HG03342 (cell line): ENCODE data around the gene PLEKHH3.
"Not testable (repeated sequence)": the region's sequence is repeated elsewhere in the genome, so short reads cannot be mapped to it uniquely, and the experiment has no call there.

Experiments
- ATAC-seq: cut with Tn5 transposase; IDR thresholded peaks from one replicate; pipeline ENCODE4 v1.9.1; 2021; ENCODE audit warnings: mild to moderate bottlenecking, moderate library complexity; ENCODE audit not compliant: unreplicated experiment

Gene PLEKHH3

DNA sequence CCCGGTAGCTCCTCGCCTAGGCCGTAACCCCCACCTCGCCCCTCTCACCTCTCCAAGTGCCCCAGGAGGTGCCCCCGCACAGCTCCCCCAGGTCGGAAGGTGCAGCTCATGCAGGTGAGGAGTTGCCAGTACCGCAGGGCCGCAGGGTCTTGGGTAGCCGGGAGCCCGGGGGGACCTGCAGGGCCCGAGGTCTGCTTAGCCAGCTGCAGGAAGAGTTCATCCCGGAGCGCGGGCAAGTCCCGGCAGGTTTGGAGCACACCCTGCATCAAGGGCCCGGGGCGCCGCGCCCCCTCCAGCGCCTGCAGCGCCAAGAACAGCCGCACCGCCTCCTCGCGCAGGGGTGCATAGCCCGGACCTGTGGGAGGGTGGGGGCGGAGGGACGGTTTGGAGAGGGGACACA, 4.8 kb downstream of the PLEKHH3 start:
- ATAC-seq: no peak

DNA sequence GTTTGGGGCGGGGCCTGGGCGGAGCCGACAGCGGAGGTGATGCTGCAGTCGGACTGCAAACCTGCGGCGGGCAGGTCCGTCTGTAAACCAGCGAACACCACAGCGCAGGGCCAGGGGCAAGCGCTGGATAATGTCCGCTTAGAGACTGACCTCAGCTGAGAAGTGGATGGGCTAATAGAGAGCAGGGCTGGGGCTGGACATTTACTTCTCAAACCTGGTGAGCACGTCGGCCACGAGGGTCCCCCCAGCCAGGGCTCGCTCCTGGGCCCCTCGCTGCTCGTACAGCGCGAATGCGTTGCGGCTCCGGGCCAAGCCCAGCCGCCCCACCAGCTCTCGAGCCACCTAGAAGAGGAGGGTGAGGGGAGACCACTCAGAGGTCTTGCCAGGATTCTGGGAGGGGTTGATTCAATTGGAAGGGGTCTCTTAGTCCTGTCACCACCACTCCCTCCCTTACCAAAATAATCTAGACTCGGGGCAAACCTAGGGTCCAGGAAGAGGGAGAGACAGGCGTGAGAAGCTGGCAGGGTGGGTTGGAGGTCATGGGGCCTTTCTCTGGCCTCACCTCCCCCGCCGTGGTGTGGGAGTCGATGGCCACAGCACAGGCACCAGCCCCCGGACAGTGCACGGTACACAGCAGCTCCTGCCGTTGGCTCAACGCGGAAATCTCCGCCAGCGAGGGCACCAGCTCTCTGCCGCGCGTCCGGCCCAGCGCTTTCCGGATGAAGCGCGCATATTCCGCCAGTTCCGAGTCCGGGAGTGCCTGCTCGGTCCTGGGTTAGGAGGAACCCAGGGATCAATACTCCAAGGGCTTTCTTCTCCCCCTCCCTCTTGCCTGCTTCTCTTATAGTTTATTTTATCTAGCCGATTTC, 5.8 kb downstream of the PLEKHH3 start:
- ATAC-seq: no peak

DNA sequence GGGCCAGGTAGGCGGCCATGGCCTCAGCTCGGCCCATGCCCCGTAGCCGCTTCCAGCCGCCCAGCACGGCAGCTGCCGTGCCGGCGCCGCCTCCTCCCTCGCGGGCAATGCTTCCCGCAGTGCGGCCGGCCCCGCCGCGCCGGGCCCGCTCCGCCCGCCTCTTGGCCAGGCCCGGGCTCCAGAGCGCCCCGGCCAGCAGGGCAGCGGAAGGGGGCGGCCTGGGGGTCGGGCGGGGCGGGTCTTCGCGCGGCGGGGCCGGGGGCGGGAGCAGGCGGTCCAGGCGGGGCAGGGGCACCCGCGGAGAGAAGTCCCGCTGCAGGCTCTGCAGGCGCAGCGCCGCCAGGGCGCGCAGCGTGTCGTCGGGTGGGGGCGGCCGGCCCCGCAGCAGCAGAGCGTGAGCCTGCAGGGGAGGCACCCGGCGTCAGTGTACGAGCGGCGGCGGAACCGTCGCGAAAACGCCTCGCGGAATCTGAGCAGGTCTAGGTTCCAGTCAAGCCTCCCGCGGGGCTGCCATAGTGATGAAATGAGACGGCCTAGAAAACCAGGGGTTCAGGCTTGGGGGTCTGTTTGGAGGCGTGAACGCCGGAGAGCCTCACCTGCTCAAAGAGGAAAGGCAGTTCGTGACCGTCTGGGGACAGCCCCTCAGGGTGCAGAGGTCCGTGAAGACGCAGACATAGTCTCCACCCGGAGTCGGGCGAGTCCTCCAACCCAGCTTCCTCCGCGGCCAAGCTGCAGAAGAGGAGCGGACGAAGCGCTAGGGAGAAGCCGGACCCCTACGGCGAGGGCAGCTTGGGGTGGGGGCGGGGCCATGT, 6.6 kb downstream of the PLEKHH3 start:
- ATAC-seq: no peak

DNA sequence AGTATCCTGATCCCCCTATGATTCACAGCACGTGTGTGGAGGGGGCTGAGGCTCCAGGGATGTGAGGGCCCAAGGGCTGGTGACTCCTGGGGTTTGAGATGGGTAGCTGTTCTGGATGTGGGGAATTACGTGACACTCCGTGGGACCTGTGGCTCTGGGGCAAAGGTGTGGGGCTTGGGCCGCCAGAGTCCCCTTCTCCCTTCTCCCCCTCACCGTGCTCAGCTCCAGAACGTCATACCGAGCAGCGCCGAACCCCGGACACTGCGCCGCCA, 7.2 kb downstream of the PLEKHH3 start:
- no peak for ATAC-seq

DNA sequence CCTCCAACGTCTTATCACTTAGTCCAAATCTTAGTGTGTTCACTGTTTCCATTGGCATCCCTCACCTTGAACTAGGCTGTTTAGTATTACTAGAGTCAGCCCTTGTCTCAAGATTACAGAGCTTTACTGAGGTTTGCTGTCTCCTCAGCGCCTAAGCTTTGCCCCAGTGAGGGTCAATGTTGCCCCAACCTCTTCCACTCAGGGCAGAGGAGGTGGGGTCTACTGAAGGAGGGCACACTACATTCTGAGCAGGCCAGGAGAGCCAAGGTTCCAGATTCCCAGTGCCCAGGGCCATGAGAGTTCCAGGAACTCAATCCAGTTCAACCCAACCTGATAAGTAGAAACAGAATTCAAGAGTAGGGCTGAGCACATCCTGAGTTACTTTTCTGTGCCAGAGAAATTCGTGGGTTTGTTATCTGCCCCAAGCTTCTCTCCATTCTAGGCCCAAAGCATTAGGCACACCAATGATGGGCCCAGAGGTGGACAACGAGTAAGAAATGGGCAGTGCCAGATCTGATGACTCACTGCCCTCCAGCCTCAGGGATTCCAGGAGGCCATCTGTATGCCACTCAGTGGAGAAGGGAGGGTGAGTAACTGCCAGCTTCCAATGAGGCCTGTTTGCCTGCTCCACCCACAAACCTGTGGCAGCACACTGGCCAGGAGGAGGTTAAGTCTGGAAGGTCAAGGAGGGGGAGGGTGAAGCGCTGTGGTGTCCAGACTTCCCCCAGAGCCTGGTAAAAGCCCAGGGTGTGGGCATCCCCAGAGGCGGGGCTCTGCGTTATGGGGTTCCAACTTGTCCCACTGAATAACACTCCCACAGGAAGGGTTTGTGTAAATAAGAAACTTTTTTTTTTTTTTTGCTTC, 9.5 kb downstream of the PLEKHH3 start:
- no peak for ATAC-seq

DNA sequence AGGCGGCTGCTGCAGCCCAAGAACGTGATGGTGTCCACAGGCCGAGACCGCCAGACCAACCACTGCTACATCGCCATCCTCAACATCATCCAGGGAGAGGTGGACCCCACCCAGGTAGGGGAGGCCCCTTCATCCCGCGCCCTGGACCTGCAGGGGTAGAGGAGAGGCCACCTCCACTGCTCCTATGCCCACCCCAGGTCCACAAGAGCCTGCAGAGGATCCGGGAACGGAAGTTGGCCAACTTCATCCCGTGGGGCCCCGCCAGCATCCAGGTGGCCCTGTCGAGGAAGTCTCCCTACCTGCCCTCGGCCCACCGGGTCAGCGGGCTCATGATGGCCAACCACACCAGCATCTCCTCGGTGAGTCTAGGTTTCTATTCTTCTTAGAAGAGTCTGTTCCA, 10.7 kb downstream of the PLEKHH3 start:
- not testable (repeated sequence) for ATAC-seq

DNA sequence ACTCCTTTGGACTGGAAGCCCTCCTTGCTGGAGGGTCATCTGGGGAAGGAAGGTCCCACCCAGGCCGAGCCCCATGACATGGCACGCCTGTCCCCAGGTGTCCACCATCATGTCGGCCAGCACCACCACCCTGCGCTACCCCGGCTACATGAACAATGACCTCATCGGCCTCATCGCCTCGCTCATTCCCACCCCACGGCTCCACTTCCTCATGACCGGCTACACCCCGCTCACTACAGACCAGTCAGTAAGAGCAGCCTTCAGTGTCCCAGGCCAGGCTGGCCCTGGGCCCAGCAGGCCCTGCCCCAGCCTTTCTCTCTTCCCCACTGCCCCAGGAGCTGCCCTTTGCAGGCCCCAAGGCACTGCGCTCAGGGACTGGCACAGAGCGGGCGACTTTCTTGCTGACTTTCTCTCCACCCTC, 11.2 kb downstream of the PLEKHH3 start:
- ATAC-seq: no peak

DNA sequence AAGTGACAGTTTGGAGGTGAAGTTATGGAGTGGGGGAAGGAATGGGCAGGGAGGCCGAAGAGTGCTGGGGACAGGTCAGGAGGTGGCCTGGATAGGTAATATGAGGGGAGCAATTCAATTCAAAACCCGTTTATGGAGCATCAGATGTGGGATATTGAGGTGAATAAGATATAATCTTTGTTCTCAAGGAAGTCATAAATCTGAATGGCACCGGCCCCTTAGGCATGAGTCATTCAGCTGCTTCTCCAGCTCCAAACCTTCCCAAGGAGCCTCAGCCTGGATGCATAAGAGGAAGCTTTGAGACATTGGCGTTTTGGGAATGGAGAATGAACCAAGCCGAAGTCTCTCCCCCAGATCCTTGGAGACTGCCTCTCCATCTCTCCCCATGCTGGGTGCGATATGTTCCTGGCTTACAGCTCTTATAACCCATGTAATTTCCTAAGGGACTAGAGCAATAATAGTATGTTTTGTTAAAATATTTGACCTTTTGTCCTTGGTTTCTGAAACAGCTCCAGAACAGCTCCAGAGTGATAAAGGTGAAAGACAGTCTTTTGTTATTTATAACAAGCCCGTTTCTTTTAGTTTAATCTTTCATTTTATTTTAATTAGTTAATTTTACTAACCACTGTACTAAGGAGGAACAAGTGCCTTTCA, 16.0 kb downstream of the PLEKHH3 start:
- ATAC-seq: no peak

DNA sequence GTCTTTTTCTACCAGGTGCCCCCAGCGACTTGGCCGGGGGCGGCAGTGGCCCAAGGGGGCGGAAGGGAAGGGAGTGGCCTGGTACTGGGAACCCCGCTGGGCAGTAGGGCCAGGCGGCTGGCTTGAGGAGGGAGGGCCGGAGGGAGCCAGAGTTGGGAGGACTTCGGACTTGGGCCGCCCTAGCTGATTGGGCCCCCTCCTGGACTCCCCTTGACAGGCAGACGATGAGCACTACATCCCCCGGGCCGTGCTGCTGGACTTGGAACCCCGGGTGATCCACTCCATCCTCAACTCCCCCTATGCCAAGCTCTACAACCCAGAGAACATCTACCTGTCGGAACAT, 16.9 kb downstream of the PLEKHH3 start:
- ATAC-seq: not testable (repeated sequence)

DNA sequence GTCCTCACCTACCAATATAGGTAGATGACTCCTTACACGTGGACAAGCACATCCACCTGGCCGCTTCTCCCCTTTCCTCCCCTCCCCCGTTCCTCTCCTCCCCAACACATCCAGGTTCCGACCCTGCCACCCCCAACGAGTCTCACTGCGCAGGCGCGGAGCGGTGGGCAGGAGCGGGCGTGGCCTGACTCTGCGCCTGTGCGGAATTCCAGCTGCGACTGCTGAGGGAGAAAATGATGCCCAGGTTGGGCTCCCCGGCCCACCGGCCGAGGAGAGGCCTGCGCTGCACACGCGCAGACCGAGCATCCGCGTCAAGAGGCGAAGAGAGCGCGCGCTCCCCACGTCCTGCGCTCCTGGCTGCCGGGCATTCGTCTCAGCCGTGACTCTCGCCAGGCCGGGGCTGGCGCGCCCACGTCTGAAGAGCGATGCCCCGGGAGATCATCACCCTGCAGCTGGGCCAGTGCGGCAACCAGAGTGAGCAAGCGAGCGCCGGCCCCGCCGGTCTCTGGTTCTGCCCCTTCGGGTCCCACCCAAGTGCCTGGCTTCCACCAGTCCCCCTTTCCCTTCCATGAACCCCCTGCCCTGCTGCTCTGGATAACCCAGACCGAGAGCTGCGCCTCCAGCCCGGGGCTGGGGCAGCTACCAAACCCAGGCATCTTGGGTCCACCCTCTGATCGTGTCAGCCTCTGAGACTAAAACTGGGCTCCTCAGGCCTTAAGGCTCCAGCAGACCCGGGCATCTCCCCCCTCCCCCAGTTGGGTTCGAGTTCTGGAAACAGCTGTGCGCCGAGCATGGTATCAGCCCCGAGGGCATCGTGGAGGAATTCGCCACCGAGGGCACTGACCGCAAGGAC, 17.5 kb downstream of the PLEKHH3 start, which contains the start of gene TUBG2:
TUBG2 (plus strand) TSS at position 206 of the 853 bp plus-strand sequence; CDS start at position 426, 220 bp downstream.
- ATAC-seq: no peak

DNA sequence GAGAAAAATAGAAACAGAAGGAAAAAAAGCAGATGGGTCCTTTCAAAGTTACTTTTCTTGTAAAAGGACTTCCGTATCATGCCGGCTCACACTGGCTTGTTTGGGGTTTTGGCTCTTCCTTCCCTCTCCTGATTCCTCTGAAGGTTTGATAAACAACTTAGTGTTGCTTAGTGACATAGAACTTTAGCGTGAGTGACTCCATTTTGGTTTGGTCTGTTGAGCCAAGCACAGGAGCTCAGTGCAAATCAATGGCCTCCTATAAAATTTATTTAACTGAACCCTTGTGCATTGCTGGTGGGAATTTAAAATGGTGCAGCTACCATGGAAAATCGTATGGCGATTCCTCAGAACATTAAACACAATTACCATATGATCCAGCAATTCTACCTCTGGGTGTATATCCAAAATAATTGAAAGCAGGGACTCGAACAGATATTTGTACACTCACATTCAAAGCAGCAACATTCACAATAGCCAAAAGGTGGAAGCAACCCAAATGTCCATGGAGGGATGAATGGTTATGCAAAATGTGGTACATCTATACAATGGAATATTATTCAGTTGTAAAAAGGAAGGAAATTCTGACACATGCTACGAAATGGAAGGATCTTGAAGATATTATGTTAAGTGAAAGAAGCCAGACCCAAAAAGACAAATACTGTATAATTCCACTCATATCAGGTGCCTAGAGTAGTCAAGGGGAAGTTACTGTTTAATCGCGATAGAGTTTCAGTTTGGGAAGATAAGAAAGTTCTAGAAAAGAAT, 18.8 kb downstream of the PLEKHH3 start:
- no peak for ATAC-seq

DNA sequence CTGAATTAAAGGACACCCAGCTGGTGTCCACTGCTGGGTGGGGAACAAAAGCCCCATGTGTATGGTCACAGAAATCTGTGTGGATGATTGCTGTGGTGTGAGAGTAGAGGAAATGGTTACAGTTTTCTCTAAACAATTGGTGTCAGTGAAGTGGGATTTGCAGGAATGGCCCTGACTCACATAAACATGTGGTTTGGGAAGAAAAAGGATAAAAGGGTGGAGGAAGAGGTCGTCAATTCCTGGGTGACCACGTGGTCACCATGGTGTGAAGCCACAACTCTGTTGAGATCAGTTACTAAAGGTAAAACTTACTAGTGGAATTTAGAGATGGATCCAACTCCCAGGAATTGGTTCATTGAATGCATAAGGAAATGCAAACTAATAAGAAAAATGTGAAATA, 21.3 kb downstream of the PLEKHH3 start:
- ATAC-seq: no peak

DNA sequence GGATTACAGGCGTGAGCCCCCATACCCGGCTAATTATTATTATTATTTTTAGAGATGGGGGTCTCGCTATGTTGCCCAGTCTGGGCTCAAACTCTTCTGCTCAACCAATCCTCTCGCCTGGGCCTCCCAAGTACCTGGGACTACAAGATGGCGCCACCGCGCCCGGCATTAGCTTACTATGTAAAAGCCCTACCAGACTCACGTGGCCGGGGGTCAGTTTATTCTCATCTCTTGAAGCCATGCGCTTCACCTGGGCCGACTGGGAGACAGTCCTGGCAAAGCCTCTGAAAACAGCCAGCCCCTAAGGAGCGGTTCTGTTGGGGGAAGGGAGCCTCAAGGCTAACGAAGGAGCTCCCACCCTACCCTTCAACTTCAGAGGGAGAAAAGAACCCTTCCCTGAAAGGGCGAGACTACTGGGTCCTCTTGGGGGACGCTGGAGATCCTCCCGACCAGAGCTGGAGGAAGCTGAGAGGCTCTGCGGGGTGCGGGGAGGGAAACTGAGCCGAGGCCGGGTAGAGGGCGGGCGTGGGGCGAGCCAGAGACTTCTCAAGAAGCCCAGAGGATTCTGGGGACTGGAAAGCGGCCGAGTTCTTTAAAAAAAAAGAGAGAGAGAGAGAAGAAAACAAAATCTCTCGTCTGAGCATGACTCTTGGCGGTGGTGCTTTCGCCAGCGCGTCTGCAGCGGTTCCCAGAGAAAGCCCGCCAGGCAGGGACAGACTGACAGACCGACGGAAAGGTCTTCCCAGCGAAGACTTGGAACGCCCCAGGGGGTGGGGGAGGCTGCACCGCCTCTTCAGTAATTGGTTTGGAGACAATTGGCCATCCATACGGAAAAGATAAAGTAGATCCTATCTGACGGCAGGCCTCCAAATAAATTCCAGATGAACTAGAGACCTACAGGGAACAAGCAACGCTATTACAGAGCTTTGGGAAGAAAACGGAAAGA, 23.3 kb downstream of the PLEKHH3 start:
- ATAC-seq: no peak

DNA sequence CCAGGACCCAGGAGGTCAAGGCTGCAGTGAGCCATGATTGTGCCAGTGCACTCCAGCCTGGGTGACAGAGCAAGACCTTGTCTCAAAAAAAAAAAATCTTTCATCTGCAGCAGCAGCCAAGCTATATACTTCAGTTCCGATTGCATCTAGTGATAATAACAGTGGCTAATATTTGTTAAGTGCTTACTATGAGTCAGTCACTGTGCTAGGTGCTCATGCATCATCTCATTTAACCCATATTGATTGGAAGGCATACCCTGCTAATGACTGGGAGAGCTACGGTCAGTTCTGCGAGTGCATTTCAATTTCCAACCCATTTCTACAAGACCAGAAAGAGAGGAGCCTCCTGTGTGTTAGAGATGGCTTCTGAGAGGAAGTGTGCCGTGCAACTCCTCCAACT, 25.4 kb downstream of the PLEKHH3 start:
- ATAC-seq: no peak

DNA sequence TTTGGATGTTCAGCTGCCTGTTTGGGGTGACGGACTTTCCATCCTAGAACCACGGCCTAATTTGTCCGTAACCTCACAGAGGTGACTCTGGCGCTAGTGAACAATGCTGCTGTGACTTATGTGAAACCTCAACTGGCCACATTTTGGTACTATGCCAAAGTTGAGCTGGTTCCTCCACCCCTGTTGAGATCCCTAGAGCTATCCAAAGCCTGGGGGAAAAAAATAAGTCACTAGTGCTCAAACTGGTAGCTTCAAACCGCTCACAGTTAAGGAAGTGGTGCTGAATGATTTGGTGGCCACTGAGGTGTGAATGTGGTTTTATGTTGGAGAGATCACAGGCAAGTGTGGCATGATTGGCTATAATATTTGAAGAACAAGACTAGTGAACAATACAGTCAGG, 29.0 kb downstream of the PLEKHH3 start:
- ATAC-seq: no peak

DNA sequence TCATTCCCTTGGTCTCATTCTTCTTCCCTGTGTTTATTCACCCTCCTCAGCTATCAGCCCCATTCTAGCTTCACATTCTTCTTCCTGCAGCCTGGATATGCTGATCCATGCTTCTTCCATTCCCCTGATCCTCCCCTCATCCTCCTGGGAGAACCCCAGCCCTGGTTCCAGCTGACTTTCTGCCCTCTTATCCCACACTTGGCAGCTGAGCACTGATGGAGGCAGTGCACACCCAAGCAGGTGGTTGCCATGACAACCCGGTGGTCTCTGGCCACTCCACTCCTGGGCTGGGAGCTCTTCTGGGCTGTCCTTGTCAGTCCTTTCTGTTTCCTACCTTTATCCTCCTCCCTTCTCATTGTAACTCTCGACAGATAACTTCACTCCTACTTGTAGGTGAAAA, 34.5 kb downstream of the PLEKHH3 start:
- no peak for ATAC-seq

DNA sequence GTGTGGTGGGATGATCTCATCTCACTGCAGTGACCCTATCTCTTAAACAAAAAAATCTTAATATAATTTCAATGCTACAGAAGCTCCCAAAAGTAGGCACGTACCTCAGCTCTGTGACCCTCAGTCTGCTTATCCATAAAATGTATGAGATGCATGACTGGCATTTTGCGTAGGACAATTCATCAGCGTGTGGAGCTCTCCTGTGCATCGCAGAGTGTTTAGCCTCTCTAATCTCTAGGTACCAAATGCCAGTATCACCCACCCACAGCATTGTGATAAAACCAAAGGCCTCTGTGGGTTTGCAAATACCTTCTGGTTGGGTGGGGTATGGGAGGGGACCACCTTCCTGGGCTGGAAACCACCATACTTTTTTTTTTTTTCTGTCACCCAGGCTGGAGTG, 36.7 kb downstream of the PLEKHH3 start:
- no peak for ATAC-seq

DNA sequence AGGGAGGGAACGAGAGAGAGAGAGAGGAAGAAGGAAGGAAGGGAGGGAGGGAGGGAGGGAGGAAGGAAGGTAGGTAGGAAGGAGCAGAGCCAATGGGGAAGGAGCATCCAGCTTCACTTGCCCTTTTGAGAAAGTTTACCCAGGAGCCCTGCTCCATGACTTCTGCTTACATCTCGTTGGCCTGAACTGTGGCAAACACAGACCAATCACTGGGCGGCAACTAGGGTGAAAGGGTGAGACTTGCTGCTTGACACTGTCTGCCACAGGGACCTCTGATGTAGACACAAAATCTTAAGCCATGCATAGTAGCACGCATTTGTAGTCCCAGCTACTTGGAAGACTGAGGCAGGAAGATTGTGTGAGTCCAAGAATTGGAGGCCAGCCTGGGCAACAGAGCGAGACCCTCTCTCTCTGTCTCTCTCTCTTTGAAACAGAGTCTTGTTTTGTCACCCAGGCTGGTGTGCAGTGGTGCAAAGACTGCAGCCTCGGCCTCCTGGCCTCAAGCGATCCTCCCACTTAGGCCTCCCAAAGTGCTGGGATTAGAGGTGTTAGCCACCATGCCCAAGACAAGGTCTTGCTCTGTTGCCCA, 37.2 kb downstream of the PLEKHH3 start:
- no peak for ATAC-seq
